K562 (cell line): ENCODE data around the gene PLCB1. TPM values are rescaled to one million over a fixed set of nuclear protein-coding genes. Genes with fewer than 3 reads are reported as not detected.

Experiments used
- CBX8 ChIP-seq: fragments of 200-600 bp; sonication (generic); IDR thresholded peaks from 2 replicates; pipeline ENCODE4 v1.6.1; 2012; ENCODE audit warnings: borderline replicate concordance, mixed run types, low read depth, mild to moderate bottlenecking, moderate library complexity, mixed read lengths, low read length, control low read depth, inconsistent platforms; ENCODE audit not compliant: poor library complexity, severe bottlenecking; ENCODE audit errors: extremely low read depth
- SMARCB1 ChIP-seq: IDR thresholded peaks from 2 replicates; pipeline ENCODE4 v1.6.1; 2011; ENCODE audit warnings: improper control_type of control experiment, low read depth; ENCODE audit not compliant: insufficient read length
- polyA plus RNA-seq, 8 experiments: library from polyadenylated mRNA; depleted of rRNA in 4 of 8; stranded (reverse) in 5 of 8; unstranded in 3 of 8; fragments of >200 nt; fragmentation: Nextera tagmentation in 2 of 8; fragmentation: Illumina TruSeq in 1 of 8; extraction: Ambion mirVana in 2 of 8; extraction: Trizol in 1 of 8; gene quantifications; 2 replicates each; pipeline versions ENCODE4 v1.2.1 to v1.2.3, GENCODE V29; 2011 to 2014; ENCODE audit warnings: inconsistent platforms in 1 of 8, missing spikeins in 1 of 8
- total RNA-seq, 7 experiments: library from RNA; depleted of rRNA in 6 of 7; stranded (reverse); fragments of >200 nt in 6 of 7; fragmentation: Illumina TruSeq in 2 of 7; extraction: Trizol in 2 of 7; gene quantifications; 2 replicates each; pipeline versions ENCODE4 v1.2.1 to v1.2.3, GENCODE V29; 2011 to 2021; ENCODE audit warnings: low replicate concordance in 1 of 7
- TF ChIP-seq, protein P1 (sequence below): fragments of 450-650 bp; IDR thresholded peaks from 2 replicates; pipeline ENCODE4 v1.6.1; 2016; ENCODE audit warnings: mild to moderate bottlenecking, moderate library complexity
- TF ChIP-seq, protein P2 (sequence below), 2 experiments: fragments of 450-650 bp; IDR thresholded peaks; 2 replicates each; pipeline ENCODE4 v1.6.1; 2016

PLCB1 gene
- total and polyA plus RNA-seq, 9 of the 15 experiments (the other 6 are each of a cell fraction or from before 2014, with no cell fraction given): 0.34 to 3.1 (median 1.3) TPM

DNA sequence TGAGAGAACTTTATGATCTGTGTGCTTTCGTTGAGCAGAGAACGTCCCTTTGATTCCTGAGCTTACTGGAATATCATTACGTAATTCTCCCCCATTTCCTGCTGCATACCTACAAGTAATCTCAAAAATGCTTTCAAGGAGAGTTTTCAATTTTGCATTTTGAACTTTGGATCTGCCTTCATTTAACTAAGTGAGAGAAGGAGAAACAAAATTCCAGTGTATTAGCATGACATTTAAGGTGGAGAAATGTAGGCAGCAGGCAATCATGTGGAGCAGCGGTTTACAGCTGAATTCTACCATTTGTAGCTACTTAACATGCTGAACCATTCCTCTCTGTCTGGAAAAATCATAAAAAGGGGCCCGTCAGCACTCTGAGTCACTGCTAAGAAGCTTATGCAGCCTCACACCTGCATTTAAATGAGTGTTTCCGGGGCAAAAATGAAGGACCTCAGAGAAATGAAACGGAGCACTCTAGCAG is 451.5 kb downstream of the PLCB1 start (continued):
- TF ChIP-seq, protein P1, sequence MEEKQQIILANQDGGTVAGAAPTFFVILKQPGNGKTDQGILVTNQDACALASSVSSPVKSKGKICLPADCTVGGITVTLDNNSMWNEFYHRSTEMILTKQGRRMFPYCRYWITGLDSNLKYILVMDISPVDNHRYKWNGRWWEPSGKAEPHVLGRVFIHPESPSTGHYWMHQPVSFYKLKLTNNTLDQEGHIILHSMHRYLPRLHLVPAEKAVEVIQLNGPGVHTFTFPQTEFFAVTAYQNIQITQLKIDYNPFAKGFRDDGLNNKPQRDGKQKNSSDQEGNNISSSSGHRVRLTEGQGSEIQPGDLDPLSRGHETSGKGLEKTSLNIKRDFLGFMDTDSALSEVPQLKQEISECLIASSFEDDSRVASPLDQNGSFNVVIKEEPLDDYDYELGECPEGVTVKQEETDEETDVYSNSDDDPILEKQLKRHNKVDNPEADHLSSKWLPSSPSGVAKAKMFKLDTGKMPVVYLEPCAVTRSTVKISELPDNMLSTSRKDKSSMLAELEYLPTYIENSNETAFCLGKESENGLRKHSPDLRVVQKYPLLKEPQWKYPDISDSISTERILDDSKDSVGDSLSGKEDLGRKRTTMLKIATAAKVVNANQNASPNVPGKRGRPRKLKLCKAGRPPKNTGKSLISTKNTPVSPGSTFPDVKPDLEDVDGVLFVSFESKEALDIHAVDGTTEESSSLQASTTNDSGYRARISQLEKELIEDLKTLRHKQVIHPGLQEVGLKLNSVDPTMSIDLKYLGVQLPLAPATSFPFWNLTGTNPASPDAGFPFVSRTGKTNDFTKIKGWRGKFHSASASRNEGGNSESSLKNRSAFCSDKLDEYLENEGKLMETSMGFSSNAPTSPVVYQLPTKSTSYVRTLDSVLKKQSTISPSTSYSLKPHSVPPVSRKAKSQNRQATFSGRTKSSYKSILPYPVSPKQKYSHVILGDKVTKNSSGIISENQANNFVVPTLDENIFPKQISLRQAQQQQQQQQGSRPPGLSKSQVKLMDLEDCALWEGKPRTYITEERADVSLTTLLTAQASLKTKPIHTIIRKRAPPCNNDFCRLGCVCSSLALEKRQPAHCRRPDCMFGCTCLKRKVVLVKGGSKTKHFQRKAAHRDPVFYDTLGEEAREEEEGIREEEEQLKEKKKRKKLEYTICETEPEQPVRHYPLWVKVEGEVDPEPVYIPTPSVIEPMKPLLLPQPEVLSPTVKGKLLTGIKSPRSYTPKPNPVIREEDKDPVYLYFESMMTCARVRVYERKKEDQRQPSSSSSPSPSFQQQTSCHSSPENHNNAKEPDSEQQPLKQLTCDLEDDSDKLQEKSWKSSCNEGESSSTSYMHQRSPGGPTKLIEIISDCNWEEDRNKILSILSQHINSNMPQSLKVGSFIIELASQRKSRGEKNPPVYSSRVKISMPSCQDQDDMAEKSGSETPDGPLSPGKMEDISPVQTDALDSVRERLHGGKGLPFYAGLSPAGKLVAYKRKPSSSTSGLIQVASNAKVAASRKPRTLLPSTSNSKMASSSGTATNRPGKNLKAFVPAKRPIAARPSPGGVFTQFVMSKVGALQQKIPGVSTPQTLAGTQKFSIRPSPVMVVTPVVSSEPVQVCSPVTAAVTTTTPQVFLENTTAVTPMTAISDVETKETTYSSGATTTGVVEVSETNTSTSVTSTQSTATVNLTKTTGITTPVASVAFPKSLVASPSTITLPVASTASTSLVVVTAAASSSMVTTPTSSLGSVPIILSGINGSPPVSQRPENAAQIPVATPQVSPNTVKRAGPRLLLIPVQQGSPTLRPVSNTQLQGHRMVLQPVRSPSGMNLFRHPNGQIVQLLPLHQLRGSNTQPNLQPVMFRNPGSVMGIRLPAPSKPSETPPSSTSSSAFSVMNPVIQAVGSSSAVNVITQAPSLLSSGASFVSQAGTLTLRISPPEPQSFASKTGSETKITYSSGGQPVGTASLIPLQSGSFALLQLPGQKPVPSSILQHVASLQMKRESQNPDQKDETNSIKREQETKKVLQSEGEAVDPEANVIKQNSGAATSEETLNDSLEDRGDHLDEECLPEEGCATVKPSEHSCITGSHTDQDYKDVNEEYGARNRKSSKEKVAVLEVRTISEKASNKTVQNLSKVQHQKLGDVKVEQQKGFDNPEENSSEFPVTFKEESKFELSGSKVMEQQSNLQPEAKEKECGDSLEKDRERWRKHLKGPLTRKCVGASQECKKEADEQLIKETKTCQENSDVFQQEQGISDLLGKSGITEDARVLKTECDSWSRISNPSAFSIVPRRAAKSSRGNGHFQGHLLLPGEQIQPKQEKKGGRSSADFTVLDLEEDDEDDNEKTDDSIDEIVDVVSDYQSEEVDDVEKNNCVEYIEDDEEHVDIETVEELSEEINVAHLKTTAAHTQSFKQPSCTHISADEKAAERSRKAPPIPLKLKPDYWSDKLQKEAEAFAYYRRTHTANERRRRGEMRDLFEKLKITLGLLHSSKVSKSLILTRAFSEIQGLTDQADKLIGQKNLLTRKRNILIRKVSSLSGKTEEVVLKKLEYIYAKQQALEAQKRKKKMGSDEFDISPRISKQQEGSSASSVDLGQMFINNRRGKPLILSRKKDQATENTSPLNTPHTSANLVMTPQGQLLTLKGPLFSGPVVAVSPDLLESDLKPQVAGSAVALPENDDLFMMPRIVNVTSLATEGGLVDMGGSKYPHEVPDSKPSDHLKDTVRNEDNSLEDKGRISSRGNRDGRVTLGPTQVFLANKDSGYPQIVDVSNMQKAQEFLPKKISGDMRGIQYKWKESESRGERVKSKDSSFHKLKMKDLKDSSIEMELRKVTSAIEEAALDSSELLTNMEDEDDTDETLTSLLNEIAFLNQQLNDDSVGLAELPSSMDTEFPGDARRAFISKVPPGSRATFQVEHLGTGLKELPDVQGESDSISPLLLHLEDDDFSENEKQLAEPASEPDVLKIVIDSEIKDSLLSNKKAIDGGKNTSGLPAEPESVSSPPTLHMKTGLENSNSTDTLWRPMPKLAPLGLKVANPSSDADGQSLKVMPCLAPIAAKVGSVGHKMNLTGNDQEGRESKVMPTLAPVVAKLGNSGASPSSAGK: no peak
- TF ChIP-seq, protein P2, sequence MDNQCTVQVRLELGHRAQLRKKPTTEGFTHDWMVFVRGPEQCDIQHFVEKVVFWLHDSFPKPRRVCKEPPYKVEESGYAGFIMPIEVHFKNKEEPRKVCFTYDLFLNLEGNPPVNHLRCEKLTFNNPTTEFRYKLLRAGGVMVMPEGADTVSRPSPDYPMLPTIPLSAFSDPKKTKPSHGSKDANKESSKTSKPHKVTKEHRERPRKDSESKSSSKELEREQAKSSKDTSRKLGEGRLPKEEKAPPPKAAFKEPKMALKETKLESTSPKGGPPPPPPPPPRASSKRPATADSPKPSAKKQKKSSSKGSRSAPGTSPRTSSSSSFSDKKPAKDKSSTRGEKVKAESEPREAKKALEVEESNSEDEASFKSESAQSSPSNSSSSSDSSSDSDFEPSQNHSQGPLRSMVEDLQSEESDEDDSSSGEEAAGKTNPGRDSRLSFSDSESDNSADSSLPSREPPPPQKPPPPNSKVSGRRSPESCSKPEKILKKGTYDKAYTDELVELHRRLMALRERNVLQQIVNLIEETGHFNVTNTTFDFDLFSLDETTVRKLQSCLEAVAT (IDR thresholded peaks at IDR 0.05): no peak
- TF ChIP-seq CBX8 (no peak), SMARCB1 (no peak)
